Measurements from ENCODE around the gene RASEF. TPM values are rescaled to one million over a fixed set of nuclear protein-coding genes. Genes with fewer than 3 reads are reported as not detected.
"Not testable (repeated sequence)": the region's sequence is repeated elsewhere in the genome, so short reads cannot be mapped to it uniquely, and the experiment has no call there.

The RASEF gene
- total and polyA plus RNA-seq, 10 of the 15 experiments (the other 5 are each of a cell fraction or from before 2014, with no cell fraction given) = under 0.01 to 0.04 (median 0.01) TPM; not detected in 7

GRCh38 chr9:82934025-82934424 lies 128.9 kb downstream of the RASEF start:
- ATAC-seq; H3K4me1 ChIP-seq (ENCODE audit: control insufficient read depth, insufficient read depth, low read length); intact Hi-C loops (cut with micrococcal nuclease; ENCODE audit: unreplicated experiment); RAD21 ChIA-PET (ENCODE audit: unreplicated experiment); H3K4me2 ChIP-seq (ENCODE audit: control insufficient read depth, insufficient read depth); H3K79me2 ChIP-seq (ENCODE audit: control insufficient read depth, insufficient read depth, low read length); H3K9me3 ChIP-seq (replicated peaks; ENCODE audit: control insufficient read depth, insufficient read depth, low read length); DNase-seq (ENCODE audit: low read depth, low spot score); H3K9ac ChIP-seq (ENCODE audit: control insufficient read depth, insufficient read depth, low read length); H3K36me3 ChIP-seq (ENCODE audit: control insufficient read depth in 2 of 2, insufficient read depth in 2 of 2, low read length in 1 of 2); H3K27me3 ChIP-seq (replicated peaks in 1 of 2; ENCODE audit: control insufficient read depth in 2 of 2, insufficient read depth in 2 of 2, low read length in 1 of 2); H3K27ac ChIP-seq (ENCODE audit: control insufficient read depth, insufficient read depth); POLR2A ChIA-PET; H4K20me1 ChIP-seq (ENCODE audit: control insufficient read depth, insufficient read depth); in situ Hi-C loops (cut with MboI); SMC1A ChIA-PET (ENCODE audit: uncharacterized antibody, unreplicated experiment); BruUV-seq (replicated peaks); FAIRE-seq; H2AFZ ChIP-seq (ENCODE audit: control insufficient read depth, low read depth, low read length); H3K4me3 ChIP-seq: not testable (repeated sequence)
- 5% methylated on average over 1 of the region's 1 CpG for WGBS (ENCODE audit: insufficient coverage, insufficient replicate concordance, low lambda C conversion rate, missing lambda C conversion rate)
- CTCF ChIA-PET = interaction anchor here (0.6 kb wide), 1 partner anchor 30 kb away, joined by 3 read pairs; no protein-coding TSS in a partner anchor

DNA sequence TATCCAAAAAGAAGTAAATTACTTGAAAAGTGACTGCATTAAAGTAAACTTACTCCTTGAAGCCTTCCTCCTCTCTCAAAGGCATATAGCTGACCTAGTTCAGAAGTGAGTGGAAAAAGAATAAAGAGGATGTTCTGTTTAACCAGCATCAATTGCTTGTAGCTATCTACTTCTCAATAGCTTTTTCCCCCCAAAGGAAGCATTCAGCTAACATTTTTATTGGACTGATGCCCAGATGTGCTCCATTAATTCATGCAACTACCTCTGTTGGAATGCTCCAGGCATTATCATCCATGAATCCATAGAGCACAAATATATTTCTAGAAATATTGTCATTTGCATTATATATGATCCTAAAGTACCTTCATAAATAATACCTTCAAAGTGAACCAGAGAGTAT lies 132.8 kb downstream of the RASEF start:
- no peak overlapping the region for H3K4me3 ChIP-seq
- H3K4me2 ChIP-seq (ENCODE audit: control insufficient read depth, insufficient read depth) = no peak overlapping the region
- no peak overlapping the region for H3K9ac ChIP-seq (ENCODE audit: control insufficient read depth, insufficient read depth, low read length)
- ChIA-PET RAD21 (ENCODE audit: unreplicated experiment) (no interaction called here), POLR2A (no interaction called here), CTCF (no interaction called here), SMC1A (ENCODE audit: uncharacterized antibody, unreplicated experiment) (interaction anchor here (0.6 kb wide), 1 partner anchor 79 kb away, joined by 3 read pairs; no protein-coding TSS in a partner anchor)
- no peaks in the 10 kb centered on the region for H3K27me3 ChIP-seq (replicated peaks in 1 of 2; ENCODE audit: control insufficient read depth in 2 of 2, insufficient read depth in 2 of 2, low read length in 1 of 2)
- TF ChIP-seq NKRF (conservative IDR thresholded peaks at IDR 0.05) (no peak), SMC3 (IDR thresholded peaks at IDR 0.05; ENCODE audit: borderline replicate concordance, low read length) (no peak), PML (IDR thresholded peaks at IDR 0.05; ENCODE audit: low read length) (no peak), FOS (IDR thresholded peaks at IDR 0.05; ENCODE audit: borderline replicate concordance, extremely low read depth, insufficient read length) (no peak), SRF (IDR thresholded peaks at IDR 0.05; ENCODE audit: low read depth in 2 of 2, low read length in 2 of 2) (no peak), ZBTB11 (CRISPR knock-in tag; IDR thresholded peaks at IDR 0.05) (no peak)
- H3K36me3 ChIP-seq (ENCODE audit: control insufficient read depth in 2 of 2, insufficient read depth in 2 of 2, low read length in 1 of 2) = no peaks in the 10 kb centered on the region
- no TSS peak for BruUV-seq (replicated peaks)
- no peaks in the 10 kb centered on the region for H3K4me1 ChIP-seq (ENCODE audit: control insufficient read depth, insufficient read depth, low read length)
- H2AFZ ChIP-seq (ENCODE audit: control insufficient read depth, low read depth, low read length) = no peak overlapping the region
- ATAC-seq (no peak), DNase-seq (ENCODE audit: low read depth, low spot score) (no peak), FAIRE-seq (no peak)
- H3K9me3 ChIP-seq (replicated peaks; ENCODE audit: control insufficient read depth, insufficient read depth, low read length) = no peaks in the 10 kb centered on the region
- H3K27ac ChIP-seq (ENCODE audit: control insufficient read depth, insufficient read depth) = no peak overlapping the region
- intact Hi-C loops (cut with micrococcal nuclease; ENCODE audit: unreplicated experiment) (no loop called here), in situ Hi-C loops (cut with MboI) (no loop called here)
- H3K79me2 ChIP-seq (ENCODE audit: control insufficient read depth, insufficient read depth, low read length) = no peaks in the 10 kb centered on the region
- H4K20me1 ChIP-seq (ENCODE audit: control insufficient read depth, insufficient read depth) = no peaks in the 10 kb centered on the region
